HK-2 (cell line): ENCODE measurements around the gene TAOK2.
"Not testable (repeated sequence)": the region's sequence is repeated elsewhere in the genome, so short reads cannot be mapped to it uniquely, and the experiment has no call there.

Experiments
- DNase-seq: peaks from one replicate; pipeline ENCODE4 v3.0.0-alpha.2; 2018; ENCODE audit not compliant: unreplicated experiment

The TAOK2 gene

GRCh38 chr16:30003670-30004423 lies 30.2 kb downstream of the TAOK2 start:
- DNase-seq: no peak

- no peak for DNase-seq
Observed at GRCh38 chr16:30004424-30004776, 30.7 kb downstream of the TAOK2 start.

- no peak for DNase-seq
Observed at GRCh38 chr16:30004811-30005242, 31.2 kb downstream of the TAOK2 start.

- DNase-seq: no peak
Observed at GRCh38 chr16:30005341-30006094, 31.9 kb downstream of the TAOK2 start.

GRCh38 chr16:30006095-30006473 lies 32.4 kb downstream of the TAOK2 start:
- DNase-seq: no peak

GRCh38 chr16:30006659-30007377 lies 33.1 kb downstream of the TAOK2 start:
- DNase-seq: no peak

- no peak for DNase-seq
Observed at GRCh38 chr16:30007378-30007895, 33.8 kb downstream of the TAOK2 start.

GRCh38 chr16:30009085-30009862 lies 35.6 kb downstream of the TAOK2 start:
- no peak for DNase-seq

GRCh38 chr16:30009990-30010843 lies 36.5 kb downstream of the TAOK2 start:
- no peak for DNase-seq

- no peak for DNase-seq
Observed at GRCh38 chr16:30010844-30011713, 37.4 kb downstream of the TAOK2 start, which contains the start of gene DOC2A. TSS of gene DOC2A (minus strand) at chr16:30011027. CDS start at chr16:30010222, 805 bp downstream.

- DNase-seq: no peak
Observed at GRCh38 chr16:30011714-30012504, 38.2 kb downstream of the TAOK2 start.

- DNase-seq: not testable (repeated sequence)
Observed at GRCh38 chr16:30012598-30012997, 38.9 kb downstream of the TAOK2 start.

- not testable (repeated sequence) for DNase-seq
Observed at GRCh38 chr16:30015450-30015849, 41.8 kb downstream of the TAOK2 start.

GRCh38 chr16:30016555-30017276 lies 43.0 kb downstream of the TAOK2 start:
- DNase-seq: no peak

- no peak for DNase-seq
Observed at GRCh38 chr16:30017277-30017656, 43.6 kb downstream of the TAOK2 start.

GRCh38 chr16:30017937-30018336 lies 44.3 kb downstream of the TAOK2 start:
- DNase-seq: not testable (repeated sequence)

- DNase-seq: no peak
Observed at GRCh38 chr16:30018731-30019158, 45.1 kb downstream of the TAOK2 start.

GRCh38 chr16:30022887-30023286 lies 49.2 kb downstream of the TAOK2 start, which contains the start of gene C16orf92:
TSS of gene C16orf92 (plus strand) at chr16:30023198. CDS start at chr16:30023341, 143 bp downstream.
- DNase-seq: no peak
